ENCODE measurements around the gene ASB5. TPM values are rescaled to one million over a fixed set of nuclear protein-coding genes. Genes with fewer than 3 reads are reported as not detected.

ASB5 gene
- total RNA-seq, 1 experiment from 2014 or later: not detected

DNA sequence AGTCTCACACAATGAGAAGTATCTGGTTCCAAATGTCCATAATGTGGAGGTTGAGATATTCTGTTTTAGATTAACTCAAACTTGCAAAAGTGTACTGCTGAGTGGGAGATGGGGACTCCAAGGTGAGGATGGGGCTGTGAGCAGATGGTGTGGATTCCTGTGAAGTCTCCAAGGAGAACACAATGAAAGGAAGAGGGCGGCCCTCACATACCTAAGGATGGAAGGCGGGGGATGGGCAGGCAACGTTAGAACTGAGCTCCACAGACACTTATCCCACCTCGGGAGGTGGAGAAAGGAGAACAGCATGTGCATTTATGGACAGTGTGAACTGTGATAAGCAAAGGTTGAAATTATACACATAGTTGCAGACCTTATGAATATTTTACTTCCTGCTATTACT lies 63.7 kb downstream of the ASB5 start:
- intact Hi-C loops (cut with micrococcal nuclease; ENCODE audit: unreplicated experiment): no loop called here
- no peaks in the 10 kb centered on the region for H3K9me3 Mint-ChIP-seq (ENCODE audit: low read depth, unreplicated experiment)
- H3K36me3 Mint-ChIP-seq (ENCODE audit: insufficient read depth, unreplicated experiment): no peaks in the 10 kb centered on the region
- H3K27ac Mint-ChIP-seq (ENCODE audit: unreplicated experiment): no peak overlapping the region
- TF ChIP-seq CTCF (IDR thresholded peaks at IDR 0.05; ENCODE audit: unreplicated experiment): no peak
- H3K27me3 Mint-ChIP-seq (ENCODE audit: unreplicated experiment): peaks cover 21% of the 10 kb centered on the region
- no peak for DNase-seq
- BruUV-seq (replicated peaks): no TSS peak
- CTCF ChIA-PET: no interaction called here
- no peak overlapping the region for H3K4me3 Mint-ChIP-seq (ENCODE audit: low read depth, unreplicated experiment)
- no peaks in the 10 kb centered on the region for H3K4me1 Mint-ChIP-seq (ENCODE audit: low read depth, unreplicated experiment)

DNA sequence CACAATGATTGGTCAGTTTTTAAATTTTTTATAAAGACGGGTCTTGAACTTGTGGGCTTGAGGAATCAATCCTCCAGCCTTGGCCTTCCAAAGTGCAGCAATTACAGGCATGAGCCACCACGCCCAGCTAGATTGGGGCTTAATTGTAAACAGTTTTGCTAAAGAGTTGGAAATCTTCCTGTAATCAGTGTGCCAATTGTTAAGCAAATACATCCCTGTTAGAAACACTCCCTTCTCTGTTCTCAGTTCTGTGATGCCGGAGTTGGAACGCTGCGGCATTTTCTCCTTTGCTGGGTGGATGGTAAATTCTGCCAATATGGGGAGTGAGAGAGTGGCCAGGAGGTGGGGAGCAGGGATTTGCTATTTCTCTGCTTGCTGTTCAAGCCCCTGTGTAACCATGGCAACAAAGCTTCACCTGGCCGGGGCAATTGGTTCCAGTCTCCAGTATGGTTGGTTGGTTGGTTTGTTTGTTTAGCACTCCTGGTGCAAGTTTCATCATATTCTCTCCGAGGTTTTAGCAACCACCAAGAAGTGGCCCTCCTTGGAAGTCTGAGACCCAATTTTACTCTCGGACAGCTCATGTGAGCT lies 70.6 kb downstream of the ASB5 start:
- Mint-ChIP-seq H3K27me3 (ENCODE audit: unreplicated experiment) (peaks cover 7% of the 10 kb centered on the region), H3K4me1 (ENCODE audit: low read depth, unreplicated experiment) (peaks cover 14% of the 10 kb centered on the region), H3K27ac (ENCODE audit: unreplicated experiment) (no peak overlapping the region), H3K4me3 (ENCODE audit: low read depth, unreplicated experiment) (no peak overlapping the region), H3K36me3 (ENCODE audit: insufficient read depth, unreplicated experiment) (peaks cover 8% of the 10 kb centered on the region), H3K9me3 (ENCODE audit: low read depth, unreplicated experiment) (no peaks in the 10 kb centered on the region)
- CTCF ChIA-PET: no interaction called here
- intact Hi-C loops (cut with micrococcal nuclease; ENCODE audit: unreplicated experiment): loop anchor here (5.0 kb wide), 1 partner anchor 79 kb away; no protein-coding TSS in a partner anchor
- no peak for TF ChIP-seq CTCF (IDR thresholded peaks at IDR 0.05; ENCODE audit: unreplicated experiment)
- DNase-seq: no peak
- BruUV-seq (replicated peaks): no TSS peak

DNA sequence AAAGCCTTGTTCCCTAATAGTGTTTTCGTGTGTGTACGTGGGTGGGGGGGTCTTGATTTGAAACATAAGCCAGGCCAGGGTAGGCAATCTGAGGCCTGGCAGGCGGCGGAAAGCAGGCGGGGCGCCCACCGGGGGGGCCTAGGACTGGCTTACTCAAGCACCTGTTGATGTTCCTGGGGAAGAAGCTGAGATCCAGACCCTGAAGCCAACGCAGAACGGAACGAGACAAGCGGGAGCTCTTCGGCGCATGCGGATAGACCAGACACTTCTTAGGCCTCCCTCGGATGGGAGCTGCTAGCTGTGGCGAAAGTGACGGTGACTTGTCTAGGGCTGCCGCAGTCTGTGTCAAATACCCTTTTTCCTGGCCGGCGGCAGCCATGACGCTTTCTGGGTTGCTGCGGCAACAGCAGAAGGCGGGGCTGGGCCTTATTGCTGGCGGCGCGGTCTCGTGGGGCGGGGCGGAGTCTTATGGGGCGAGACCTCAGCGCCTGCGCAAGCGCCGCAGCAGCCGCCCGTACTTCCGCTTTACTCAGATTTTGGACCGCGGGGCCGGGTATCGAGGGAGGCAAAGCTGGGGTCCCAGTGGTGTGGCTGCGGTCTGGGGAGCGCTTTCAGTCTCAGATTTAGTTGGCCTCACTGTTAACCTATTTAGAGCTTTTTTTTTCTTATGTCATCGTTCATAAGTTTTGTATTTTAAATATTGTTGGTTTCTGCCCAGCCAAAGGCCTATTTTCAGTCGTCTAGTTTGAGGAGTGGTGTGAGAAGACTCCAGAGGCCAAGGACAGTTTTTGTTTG lies 73.6 kb downstream of the ASB5 start, which contains the start of gene SPATA4:
SPATA4 (minus strand) TSS at position 402 of the 795 bp plus-strand sequence; CDS start at position 379, 23 bp downstream.
- intact Hi-C loops (cut with micrococcal nuclease; ENCODE audit: unreplicated experiment): loop anchor here (5.0 kb wide), 1 partner anchor 82 kb away; no protein-coding TSS in a partner anchor

DNA sequence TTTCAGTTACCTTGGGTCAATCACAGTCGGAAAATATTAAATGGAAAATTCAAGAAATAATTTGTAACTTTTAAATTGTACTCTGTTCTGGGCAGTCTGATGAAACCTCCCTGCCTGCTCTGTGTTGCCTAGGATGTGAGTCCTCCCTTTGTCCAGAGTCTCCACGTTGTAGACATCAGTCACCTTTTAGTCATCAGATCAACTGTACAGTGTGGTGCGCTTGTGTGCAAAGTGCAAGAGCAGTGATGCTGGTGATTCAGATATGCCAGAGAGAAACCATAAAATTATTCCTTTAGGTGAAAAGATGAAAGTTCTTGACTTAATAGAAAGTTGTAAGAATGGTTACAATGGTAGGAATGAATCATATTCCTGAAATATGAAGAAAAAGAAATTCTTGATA lies 75.1 kb downstream of the ASB5 start:
- Mint-ChIP-seq H3K4me1 (ENCODE audit: low read depth, unreplicated experiment) (peaks cover 20% of the 10 kb centered on the region), H3K36me3 (ENCODE audit: insufficient read depth, unreplicated experiment) (peaks cover 8% of the 10 kb centered on the region), H3K9me3 (ENCODE audit: low read depth, unreplicated experiment) (no peaks in the 10 kb centered on the region), H3K27ac (ENCODE audit: unreplicated experiment) (peak overlapping the region; percentile 72), H3K4me3 (ENCODE audit: low read depth, unreplicated experiment) (no peak overlapping the region), H3K27me3 (ENCODE audit: unreplicated experiment) (peaks cover 7% of the 10 kb centered on the region)
- TF ChIP-seq CTCF (IDR thresholded peaks at IDR 0.05; ENCODE audit: unreplicated experiment): no peak
- no peak for DNase-seq
- CTCF ChIA-PET: no interaction called here
- no TSS peak for BruUV-seq (replicated peaks)
- intact Hi-C loops (cut with micrococcal nuclease; ENCODE audit: unreplicated experiment): no loop called here

More for the DNA sequence above, 73.6 kb downstream of the ASB5 start, which contains the start of gene SPATA4:
- H3K27ac Mint-ChIP-seq (ENCODE audit: unreplicated experiment): peak within 1 kb of the TSS; percentile 91
- CTCF ChIA-PET: no interaction called here
- H3K36me3 Mint-ChIP-seq (ENCODE audit: insufficient read depth, unreplicated experiment): peaks cover 8% of the 10 kb centered on the region
- H3K4me3 Mint-ChIP-seq (ENCODE audit: low read depth, unreplicated experiment): peak within 1 kb of the TSS; percentile 80
- peaks cover 7% of the 10 kb centered on the region for H3K27me3 Mint-ChIP-seq (ENCODE audit: unreplicated experiment)
- peak; percentile 90 for DNase-seq
- TF ChIP-seq CTCF (IDR thresholded peaks at IDR 0.05; ENCODE audit: unreplicated experiment): no peak
- no peaks in the 10 kb centered on the region for H3K9me3 Mint-ChIP-seq (ENCODE audit: low read depth, unreplicated experiment)
- H3K4me1 Mint-ChIP-seq (ENCODE audit: low read depth, unreplicated experiment): peaks cover 14% of the 10 kb centered on the region
- no TSS peak for BruUV-seq (replicated peaks)
